ENCODE results near the gene EPHA4.

The EPHA4 gene

DNA sequence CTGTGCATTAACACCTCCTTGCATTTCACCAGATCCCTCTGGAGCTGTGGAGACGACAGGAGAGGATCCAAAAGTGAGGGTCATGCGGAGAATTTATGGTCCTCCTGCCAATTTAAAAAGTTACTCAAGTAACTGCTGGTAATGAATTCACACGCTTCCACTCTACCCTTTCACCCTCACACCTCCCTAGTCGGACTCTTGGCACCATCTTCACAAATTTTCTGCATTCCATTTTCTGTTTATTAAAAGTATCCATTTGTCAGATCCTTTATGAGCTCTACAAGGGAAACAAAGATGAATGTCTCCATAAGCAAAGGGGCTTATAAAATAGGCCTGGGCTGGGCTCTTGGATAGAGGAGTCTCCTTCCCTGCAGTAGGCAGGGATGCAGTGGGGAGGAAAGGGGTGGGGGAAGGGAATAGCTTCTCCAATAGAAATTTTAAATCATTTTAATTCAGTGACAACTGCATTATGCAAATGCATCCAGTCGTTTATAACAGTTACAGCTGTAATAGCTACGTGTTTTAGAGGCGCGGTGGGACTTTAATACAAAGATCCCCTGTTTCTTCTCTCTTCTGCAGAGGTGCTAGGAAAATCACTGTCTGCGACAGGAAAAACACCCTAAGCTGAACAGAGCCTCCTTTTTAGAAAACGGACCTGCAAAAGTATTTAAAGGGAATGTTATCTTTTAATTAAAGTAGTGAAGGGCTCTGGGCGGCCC, 132.2 kb downstream of the EPHA4 start:
- DNase-seq (ENCODE audit: low spot score): no peak

- DNase-seq (ENCODE audit: low spot score): no peak
Observed at GRCh38 chr2:221437056-221437455, 135.0 kb downstream of the EPHA4 start.

DNA sequence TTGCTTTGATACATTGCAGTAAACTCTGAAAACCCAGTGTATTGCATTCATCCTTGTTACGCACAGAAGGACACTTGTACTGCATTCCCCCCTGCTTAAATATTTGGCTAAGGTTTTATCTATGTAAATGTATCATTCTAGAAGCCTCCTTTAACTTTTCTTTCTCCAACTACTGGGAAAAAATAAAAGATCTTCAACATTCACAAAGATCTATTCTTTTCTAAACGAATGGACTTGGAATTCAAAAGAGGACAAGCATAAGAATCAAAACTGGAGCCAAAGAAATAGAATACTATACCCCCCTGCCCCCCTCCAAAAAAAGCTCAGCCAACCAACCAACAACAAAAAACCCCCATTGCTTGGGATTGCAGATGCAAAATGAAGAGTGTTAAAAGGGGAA, 136.9 kb downstream of the EPHA4 start:
- no peak for DNase-seq (ENCODE audit: low spot score)

DNA sequence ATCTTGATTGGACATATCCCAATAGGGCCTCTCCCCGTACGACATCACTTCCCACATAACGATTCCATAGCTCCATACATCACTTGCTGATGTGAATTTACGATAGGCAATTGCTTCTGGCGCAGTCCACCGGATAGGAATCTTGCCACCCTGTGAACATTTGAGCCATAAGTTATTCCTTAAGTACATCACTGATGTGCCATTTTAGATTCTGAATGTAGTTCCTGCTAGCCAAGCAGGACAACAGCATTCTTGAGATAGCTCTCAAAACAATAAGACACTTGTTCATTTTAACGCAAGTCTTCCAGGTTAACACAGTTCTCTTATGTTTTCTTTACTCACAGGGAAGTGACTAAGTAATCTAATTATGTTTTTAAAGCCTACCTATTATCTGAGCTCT, 138.0 kb downstream of the EPHA4 start:
- peak; percentile 17 for DNase-seq (ENCODE audit: low spot score)

GRCh38 chr2:221431477-221431876, 140.6 kb downstream of the EPHA4 start:
- no peak for DNase-seq (ENCODE audit: low spot score)

DNA sequence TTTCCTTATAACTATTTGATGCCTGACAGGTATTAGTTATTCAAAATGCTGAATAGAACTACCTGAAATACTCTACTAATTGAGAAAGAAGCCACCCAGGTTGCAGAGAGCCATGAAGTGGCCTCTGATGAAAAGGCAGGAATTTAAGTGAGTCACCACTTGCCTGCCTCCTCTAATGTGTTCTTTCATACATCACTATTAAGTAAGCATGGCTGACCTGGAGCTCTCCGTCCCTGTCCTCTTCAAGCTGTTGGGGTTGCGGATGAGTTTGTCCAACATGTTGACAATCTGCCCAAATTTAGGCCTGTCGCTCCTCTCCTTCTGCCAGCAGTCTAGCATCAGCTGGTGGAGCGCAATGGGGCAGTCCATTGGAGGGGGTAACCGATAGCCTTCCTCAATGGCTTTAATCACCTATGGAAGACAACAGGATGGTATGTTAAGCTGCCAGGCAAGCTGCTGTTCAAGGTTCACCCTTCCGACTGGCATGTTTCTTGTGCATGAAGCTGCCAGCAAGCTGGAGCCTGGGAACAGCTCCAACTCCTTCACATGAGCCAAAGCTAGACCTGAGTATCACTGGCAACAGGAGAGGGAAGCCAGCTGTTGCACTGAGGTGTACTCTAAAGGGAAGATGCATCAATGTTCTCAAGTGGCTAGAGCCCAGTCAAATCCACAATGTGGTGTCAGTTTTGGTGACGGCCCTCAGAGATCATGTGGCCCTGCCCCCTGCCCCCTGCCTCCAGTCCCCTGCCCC, 142.2 kb downstream of the EPHA4 start:
- peak; percentile 56 for DNase-seq (ENCODE audit: low spot score)

GRCh38 chr2:221428896-221429295, 143.2 kb downstream of the EPHA4 start:
- no peak for DNase-seq (ENCODE audit: low spot score)

- no peak for DNase-seq (ENCODE audit: low spot score)
Observed at GRCh38 chr2:221426929-221427328, 145.2 kb downstream of the EPHA4 start.

GRCh38 chr2:221425891-221426290, 146.2 kb downstream of the EPHA4 start:
- DNase-seq (ENCODE audit: low spot score): no peak

DNA sequence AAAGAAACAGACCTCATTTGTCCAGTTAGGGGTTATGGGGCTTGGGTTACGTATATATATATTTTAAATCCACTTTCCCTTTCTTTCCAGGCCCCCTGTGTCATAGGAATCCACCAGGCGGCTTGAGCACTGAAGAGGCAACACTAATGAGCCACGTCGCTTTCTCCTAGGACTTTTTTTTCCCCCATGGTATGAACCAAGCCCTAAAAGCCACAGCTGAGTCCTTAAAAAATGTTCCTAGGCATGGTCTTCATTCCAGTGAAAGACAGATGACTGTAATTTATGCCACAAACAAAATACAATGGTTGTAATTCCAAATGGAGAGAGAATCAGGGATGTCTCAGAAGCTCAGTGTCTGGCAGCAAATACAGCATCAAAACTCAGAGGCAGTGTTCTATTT, 146.8 kb downstream of the EPHA4 start:
- DNase-seq (ENCODE audit: low spot score): no peak

GRCh38 chr2:221423210-221423804, 148.8 kb downstream of the EPHA4 start:
- no peak for DNase-seq (ENCODE audit: low spot score)

- DNase-seq (ENCODE audit: low spot score): no peak
Observed at GRCh38 chr2:221422516-221423209, 149.4 kb downstream of the EPHA4 start.

GRCh38 chr2:221420245-221420644, 151.9 kb downstream of the EPHA4 start:
- DNase-seq (ENCODE audit: low spot score): no peak

DNA sequence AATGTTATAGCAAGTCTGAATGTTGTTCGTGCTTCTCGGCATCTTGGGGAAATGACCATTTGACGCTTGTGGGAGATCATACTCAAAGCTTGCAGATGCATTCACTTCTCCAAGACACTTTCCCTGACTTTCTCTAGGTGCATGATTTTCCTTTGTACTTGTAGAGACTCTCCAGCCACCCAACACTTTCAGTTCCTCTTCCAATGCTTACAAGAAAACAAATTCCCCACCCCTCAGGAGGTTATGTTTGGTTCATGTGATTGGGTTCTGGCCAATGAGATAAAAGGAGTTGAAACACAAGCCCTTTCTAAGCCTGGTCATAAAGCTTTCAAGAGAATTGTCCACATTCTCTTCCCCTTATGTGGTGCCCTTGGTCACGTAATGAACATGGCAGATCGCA, 156.3 kb downstream of the EPHA4 start:
- no peak for DNase-seq (ENCODE audit: low spot score)

DNA sequence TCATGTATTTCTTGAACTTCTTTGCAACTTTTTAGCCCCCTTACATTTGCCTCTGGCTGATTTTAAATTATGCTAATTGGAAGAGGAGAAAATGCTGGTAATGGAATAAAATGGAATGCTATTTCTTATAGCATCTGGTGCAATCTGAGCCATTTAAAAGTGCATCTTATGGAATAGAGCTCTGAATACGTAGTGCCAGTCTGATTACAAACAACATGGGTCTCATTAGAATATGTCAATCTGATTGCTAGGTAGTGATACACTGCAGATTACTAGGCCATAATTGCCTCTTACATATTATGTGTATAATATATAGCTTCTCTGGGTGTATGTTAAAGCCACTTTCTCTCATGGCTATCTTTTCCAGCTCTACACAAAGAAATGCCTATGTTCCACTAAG, 159.1 kb downstream of the EPHA4 start:
- no peak for DNase-seq (ENCODE audit: low spot score)

- peak; percentile 66 for DNase-seq (ENCODE audit: low spot score)
Observed at GRCh38 chr2:221410487-221410886, 161.6 kb downstream of the EPHA4 start.

DNA sequence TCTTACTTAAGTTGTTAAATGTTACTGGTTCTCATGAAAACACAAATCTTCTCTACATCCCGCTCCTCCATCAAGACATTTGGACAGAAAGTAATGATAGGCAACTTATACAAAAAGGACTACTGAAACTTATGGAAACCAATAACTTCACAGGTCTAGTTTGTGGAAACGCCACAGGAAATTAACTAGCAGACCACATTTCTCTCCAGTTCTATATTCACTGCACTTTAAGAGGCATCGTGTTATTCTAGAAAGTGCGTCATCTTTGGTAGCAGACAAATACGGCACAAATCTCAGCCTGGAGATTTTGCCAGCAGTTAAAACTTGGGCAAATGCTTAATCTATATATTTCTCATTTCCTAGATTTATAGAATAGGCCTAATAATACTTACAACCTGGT, 164.3 kb downstream of the EPHA4 start:
- DNase-seq (ENCODE audit: low spot score): no peak

DNA sequence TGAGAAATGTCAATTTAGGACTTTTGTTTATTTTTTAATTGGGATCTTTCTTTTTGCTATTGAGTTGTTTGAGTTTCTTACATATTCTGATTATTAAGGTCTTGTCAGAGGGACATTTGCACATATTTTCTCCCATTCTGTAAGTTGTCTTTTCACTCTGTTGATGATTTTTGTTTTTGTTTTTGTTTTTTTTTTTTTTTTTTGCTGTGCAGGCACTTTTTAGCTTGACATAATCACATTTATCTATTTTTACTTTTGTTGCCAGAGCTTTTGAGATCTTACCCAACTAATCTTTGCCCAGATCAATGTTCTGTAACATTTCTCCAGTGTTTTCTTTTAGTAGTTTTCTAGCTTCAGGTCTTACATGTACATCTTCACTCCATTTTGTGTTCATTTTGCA, 166.6 kb downstream of the EPHA4 start:
- no peak for DNase-seq (ENCODE audit: low spot score)

DNA sequence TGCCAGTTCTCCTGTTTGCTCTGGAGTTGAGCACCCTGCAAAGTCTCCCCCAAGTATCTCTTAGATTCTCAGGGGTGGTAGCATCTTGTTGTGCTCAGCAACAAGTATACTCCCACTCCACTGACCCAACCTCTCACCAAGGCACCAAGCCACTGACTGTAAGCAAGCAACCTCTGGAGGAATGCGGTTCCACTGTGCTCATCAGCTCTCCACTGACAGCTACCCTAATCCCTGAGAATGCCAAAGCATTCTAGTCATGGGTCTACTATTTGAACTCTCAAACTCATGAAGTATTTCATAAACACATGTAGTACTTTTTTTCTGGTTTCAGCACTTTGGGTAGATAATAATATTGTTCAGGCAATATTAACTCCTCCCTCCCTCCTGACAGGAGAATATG, 170.0 kb downstream of the EPHA4 start:
- no peak for DNase-seq (ENCODE audit: low spot score)

DNA sequence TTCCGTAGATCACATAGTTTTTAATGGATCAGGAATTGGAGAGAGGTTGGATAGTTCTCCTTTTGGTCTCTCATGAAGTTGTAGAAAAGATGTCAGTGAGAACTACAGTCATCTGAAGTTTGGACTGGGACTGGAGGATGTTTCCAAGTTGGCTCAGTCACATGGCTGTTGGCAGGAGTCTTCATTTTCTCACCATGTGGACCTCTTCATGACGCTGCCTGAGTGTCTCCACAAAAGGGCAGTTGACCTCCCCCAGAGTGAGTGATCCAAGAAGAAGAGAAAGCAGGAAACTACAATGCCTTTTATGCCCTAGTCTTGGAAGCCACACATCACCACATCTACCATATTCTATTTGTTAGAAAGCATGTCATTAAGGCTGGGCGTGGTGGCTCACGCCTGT, 171.7 kb downstream of the EPHA4 start:
- no peak for DNase-seq (ENCODE audit: low spot score)

- no peak for DNase-seq (ENCODE audit: low spot score)
Observed at GRCh38 chr2:221399183-221399582, 172.9 kb downstream of the EPHA4 start.

DNA sequence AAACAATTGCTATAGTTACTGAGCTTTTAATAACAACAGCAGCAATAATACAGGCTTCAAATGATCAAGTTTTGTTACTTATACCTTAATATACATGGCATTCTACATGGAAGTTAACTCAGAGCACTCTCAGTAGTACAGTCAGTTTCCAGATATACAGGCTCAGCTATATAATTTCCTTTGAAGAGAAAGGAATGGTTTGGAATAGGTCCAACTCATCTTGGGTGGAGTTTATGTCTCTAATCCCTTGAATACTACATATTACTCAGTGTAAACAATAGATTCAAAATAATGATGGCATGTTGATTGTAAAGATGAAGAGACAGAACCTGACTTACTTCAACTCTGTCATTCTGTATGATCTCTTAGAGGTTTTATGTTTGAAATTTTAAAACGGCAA, 174.9 kb downstream of the EPHA4 start:
- no peak for DNase-seq (ENCODE audit: low spot score)

Data from kidney tubule cell (primary cell).